GM12892 (cell line): ENCODE measurements around the gene ASL.

Experiments used
- POLR2A ChIP-seq: IDR thresholded peaks from 2 replicates; pipeline ENCODE4 v1.6.1; 2011; ENCODE audit warnings: low read depth, low read length, control low read depth
- POLR2AphosphoS5 ChIP-seq: IDR thresholded peaks from 2 replicates; pipeline ENCODE4 v1.6.1; 2011; ENCODE audit warnings: low read depth, low read length, control low read depth
- TAF1 ChIP-seq: IDR thresholded peaks from 2 replicates; pipeline ENCODE4 v1.6.1; 2011; ENCODE audit warnings: low read depth, mild to moderate bottlenecking, control low read depth, low read length, borderline replicate concordance

- TF ChIP-seq POLR2A (no peak), TAF1 (no peak), POLR2AphosphoS5 (no peak)
These were observed 19.4 kb downstream of the ASL start for GRCh38 chr7:66095010-66095409.
